Parathyroid adenoma (tissue), 2 donors: ENCODE measurements around the gene TCF7L2.

ENCODE experiments used
- H2AFZ ChIP-seq: fragments of 300-600 bp; sonication (generic); one replicate; pipeline ENCODE4 v1.7.0; 2017; ENCODE audit warnings: antibody characterized with exemption, mild to moderate bottlenecking
- H3K27ac ChIP-seq: fragments of 300-600 bp; sonication (generic); one replicate; pipeline ENCODE4 v1.7.0; 2017
- H3K27me3 ChIP-seq: fragments of 300-600 bp; sonication (generic); one replicate; pipeline ENCODE4 v1.7.0; 2017; ENCODE audit warnings: low read length; ENCODE audit not compliant: control insufficient read depth, insufficient read depth
- H3K36me3 ChIP-seq: fragments of 300-600 bp; sonication (generic); one replicate; pipeline ENCODE4 v1.7.0; 2017; ENCODE audit warnings: low read length; ENCODE audit not compliant: control insufficient read depth, insufficient read depth
- H3K4me1 ChIP-seq: fragments of 300-600 bp; sonication (generic); one replicate; pipeline ENCODE4 v1.7.0; 2017; ENCODE audit warnings: control low read depth
- H3K4me2 ChIP-seq: fragments of 300-600 bp; sonication (generic); one replicate; pipeline ENCODE4 v1.7.0; 2017; ENCODE audit warnings: low read length
- H3K4me3 ChIP-seq: fragments of 300-600 bp; sonication (generic); one replicate; pipeline ENCODE4 v1.7.0; 2017; ENCODE audit warnings: low read depth, low read length
- H3K79me2 ChIP-seq: fragments of 300-600 bp; sonication (generic); one replicate; pipeline ENCODE4 v1.7.0; 2017; ENCODE audit warnings: control low read depth
- H3K9ac ChIP-seq: fragments of 300-600 bp; sonication (generic); one replicate; pipeline ENCODE4 v1.7.0; 2017; ENCODE audit warnings: mild to moderate bottlenecking
- H3K9me3 ChIP-seq: fragments of 300-600 bp; sonication (generic); one replicate; pipeline ENCODE4 v1.7.0; 2017; ENCODE audit warnings: low read length; ENCODE audit not compliant: control insufficient read depth
- TF ChIP-seq, protein P1 (sequence below): fragments of 300-600 bp; sonication (generic); IDR thresholded peaks from one replicate; pipeline ENCODE4 v1.7.0; 2017; ENCODE audit warnings: antibody characterized with exemption, mild to moderate bottlenecking
- donor health status: primary hyperparathyroidism.

Gene TCF7L2

DNA sequence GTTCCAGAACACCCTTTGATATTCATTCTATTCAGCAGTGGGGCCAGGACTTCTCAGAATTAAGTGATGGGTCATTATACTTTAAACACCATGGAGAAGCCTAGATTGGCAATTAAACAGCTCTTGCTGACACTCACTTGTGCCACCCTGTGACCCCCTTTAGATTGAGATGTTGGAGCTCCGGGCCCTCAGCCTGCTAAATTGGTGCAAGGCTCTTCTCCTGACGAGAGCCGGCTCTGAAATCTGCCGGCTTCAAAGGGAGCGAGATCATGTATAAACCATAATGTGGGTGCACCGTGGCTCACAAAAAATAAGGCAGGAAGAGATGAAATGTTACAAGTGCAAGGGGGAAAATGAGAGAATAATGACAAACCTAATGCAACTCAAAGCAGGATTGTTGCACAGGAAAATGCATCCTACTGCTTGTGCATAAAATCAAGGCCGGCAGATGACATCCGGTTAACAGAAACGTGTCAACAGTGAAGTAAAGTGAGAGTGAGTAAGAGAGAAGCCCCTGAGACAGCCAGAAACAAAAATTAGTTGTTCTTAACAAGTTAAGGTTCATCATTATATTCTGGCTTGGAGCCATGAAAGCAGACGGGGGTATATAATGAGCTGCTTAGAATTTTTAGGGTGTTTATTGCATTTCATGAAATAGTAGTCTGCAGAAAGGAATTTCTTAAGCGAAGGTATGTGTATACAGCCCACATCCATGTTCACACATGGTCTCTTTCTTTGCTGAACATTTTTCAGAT, 198.2 kb downstream of the TCF7L2 start:
- Histone ChIP-seq H3K4me1 (peaks cover 2% of the 10 kb centered on the region), H3K4me2 (no peak overlapping the region), H3K79me2 (no peaks in the 10 kb centered on the region), H3K9ac (no peak overlapping the region), H3K9me3 (no peaks in the 10 kb centered on the region), H3K27me3 (no peaks in the 10 kb centered on the region), H2AFZ (no peak overlapping the region), H3K4me3 (no peak overlapping the region), H3K27ac (no peak overlapping the region), H3K36me3 (no peaks in the 10 kb centered on the region)
- TF ChIP-seq, protein P1, sequence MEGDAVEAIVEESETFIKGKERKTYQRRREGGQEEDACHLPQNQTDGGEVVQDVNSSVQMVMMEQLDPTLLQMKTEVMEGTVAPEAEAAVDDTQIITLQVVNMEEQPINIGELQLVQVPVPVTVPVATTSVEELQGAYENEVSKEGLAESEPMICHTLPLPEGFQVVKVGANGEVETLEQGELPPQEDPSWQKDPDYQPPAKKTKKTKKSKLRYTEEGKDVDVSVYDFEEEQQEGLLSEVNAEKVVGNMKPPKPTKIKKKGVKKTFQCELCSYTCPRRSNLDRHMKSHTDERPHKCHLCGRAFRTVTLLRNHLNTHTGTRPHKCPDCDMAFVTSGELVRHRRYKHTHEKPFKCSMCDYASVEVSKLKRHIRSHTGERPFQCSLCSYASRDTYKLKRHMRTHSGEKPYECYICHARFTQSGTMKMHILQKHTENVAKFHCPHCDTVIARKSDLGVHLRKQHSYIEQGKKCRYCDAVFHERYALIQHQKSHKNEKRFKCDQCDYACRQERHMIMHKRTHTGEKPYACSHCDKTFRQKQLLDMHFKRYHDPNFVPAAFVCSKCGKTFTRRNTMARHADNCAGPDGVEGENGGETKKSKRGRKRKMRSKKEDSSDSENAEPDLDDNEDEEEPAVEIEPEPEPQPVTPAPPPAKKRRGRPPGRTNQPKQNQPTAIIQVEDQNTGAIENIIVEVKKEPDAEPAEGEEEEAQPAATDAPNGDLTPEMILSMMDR: no peak

DNA sequence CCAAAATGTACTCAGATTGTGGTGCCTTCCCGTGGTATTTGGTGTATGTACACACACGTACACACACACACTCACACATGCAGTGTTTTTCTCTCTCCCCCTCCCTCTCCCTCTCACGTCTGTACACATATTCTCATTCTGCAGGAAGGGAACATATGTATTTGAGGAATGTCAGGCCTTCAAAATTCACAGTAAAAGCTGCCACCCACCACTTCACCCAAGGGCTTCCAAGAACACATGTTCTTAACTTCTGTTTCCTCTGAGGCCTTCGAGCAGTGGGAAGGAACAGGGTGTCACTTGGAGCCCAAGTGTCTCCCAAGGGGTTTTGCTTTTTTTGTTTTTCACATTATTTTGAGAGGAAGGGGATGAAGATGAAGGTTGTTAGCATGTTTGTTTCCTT, 198.9 kb downstream of the TCF7L2 start:
- H3K4me1 ChIP-seq: peaks cover 2% of the 10 kb centered on the region
- no peak overlapping the region for H2AFZ ChIP-seq
- no peak overlapping the region for H3K4me2 ChIP-seq
- no peak overlapping the region for H3K4me3 ChIP-seq
- H3K27ac ChIP-seq: no peak overlapping the region
- H3K9me3 ChIP-seq: no peaks in the 10 kb centered on the region
- H3K36me3 ChIP-seq: no peaks in the 10 kb centered on the region
- H3K79me2 ChIP-seq: no peaks in the 10 kb centered on the region
- no peak overlapping the region for H3K9ac ChIP-seq
- H3K27me3 ChIP-seq: no peaks in the 10 kb centered on the region
- TF ChIP-seq, protein P1: no peak

DNA sequence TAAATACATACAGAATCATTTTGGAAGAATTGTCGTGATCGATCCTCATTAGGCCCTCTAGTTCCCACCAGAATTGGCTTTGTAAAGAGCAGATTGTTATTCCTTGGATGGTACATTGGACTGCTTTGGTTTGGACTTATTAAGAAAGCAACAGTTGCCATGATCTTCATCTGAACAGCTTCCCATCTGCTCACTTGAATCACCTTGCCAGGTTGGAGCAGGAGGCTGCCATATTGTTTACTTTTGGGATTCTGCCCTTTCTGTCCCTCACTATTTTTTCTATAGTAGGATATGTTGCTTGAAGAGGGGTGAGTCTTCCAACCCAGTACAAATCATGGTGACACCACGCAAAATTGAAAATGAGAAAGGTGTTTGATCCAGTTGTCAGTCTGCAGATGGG, 199.6 kb downstream of the TCF7L2 start:
- Histone ChIP-seq H2AFZ (no peak overlapping the region), H3K4me3 (no peak overlapping the region), H3K9me3 (no peaks in the 10 kb centered on the region), H3K36me3 (no peaks in the 10 kb centered on the region), H3K27ac (no peak overlapping the region), H3K79me2 (no peaks in the 10 kb centered on the region), H3K27me3 (no peaks in the 10 kb centered on the region), H3K9ac (no peak overlapping the region), H3K4me2 (no peak overlapping the region), H3K4me1 (peaks cover 2% of the 10 kb centered on the region)
- TF ChIP-seq, protein P1: no peak

DNA sequence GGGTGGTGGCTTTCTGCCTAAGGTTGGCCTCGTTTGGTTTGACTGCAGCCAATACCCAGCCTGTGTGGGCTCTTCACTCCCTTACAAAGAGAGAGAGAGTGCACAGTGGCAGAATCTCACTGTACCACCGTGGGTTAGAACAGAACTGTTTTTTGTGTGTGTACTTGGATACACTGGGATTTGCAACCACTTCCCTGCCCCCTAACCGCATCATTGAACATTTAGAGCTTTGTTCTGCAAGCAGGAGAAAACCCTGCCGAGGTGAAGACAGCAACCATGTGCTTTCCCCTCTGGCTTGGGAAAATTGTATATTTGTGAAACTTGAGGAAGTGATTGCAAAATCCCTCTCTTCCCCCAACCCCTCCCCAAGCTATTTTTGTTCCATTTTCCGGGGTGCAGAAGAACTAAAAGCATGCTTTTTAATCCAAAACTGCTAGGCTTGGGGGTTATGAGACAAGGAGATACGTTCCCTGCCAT, 201.2 kb downstream of the TCF7L2 start:
- no peaks in the 10 kb centered on the region for H3K9me3 ChIP-seq
- TF ChIP-seq, protein P1: no peak
- peaks cover 2% of the 10 kb centered on the region for H3K4me1 ChIP-seq
- no peaks in the 10 kb centered on the region for H3K79me2 ChIP-seq
- no peak overlapping the region for H2AFZ ChIP-seq
- H3K4me2 ChIP-seq: no peak overlapping the region
- H3K9ac ChIP-seq: no peak overlapping the region
- no peak overlapping the region for H3K27ac ChIP-seq
- no peaks in the 10 kb centered on the region for H3K27me3 ChIP-seq
- H3K36me3 ChIP-seq: no peaks in the 10 kb centered on the region
- H3K4me3 ChIP-seq: no peak overlapping the region
